ENCODE results near the gene SHH.

DNA sequence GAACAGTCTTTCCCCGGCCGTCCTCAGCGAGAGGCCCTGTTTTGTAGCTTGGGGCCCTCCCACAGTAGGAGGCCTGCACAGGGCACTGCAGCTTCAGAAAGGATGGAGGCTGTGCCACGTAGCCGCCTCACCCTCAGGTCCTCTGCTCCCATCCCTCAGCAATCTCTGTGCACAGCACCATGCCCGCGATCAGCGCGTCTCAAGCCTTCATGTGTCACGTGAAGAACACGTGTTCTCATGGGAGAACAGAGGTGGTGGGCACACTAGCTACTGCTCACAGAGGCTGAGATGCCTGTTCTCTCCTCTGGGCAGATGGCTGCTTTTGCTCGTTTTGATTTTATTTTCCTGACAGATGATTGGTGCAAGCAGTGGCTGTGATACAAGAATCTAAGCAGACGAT is 8.5 kb upstream of the SHH start:
- TF ChIP-seq, protein P1, sequence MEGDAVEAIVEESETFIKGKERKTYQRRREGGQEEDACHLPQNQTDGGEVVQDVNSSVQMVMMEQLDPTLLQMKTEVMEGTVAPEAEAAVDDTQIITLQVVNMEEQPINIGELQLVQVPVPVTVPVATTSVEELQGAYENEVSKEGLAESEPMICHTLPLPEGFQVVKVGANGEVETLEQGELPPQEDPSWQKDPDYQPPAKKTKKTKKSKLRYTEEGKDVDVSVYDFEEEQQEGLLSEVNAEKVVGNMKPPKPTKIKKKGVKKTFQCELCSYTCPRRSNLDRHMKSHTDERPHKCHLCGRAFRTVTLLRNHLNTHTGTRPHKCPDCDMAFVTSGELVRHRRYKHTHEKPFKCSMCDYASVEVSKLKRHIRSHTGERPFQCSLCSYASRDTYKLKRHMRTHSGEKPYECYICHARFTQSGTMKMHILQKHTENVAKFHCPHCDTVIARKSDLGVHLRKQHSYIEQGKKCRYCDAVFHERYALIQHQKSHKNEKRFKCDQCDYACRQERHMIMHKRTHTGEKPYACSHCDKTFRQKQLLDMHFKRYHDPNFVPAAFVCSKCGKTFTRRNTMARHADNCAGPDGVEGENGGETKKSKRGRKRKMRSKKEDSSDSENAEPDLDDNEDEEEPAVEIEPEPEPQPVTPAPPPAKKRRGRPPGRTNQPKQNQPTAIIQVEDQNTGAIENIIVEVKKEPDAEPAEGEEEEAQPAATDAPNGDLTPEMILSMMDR (IDR thresholded peaks at IDR 0.05; ENCODE audit: extremely low read depth in 1 of 2, insufficient read depth in 1 of 2, low read depth in 1 of 2, low read length in 2 of 2), result no peak
- TF ChIP-seq, protein P2, sequence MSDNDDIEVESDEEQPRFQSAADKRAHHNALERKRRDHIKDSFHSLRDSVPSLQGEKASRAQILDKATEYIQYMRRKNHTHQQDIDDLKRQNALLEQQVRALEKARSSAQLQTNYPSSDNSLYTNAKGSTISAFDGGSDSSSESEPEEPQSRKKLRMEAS (IDR thresholded peaks at IDR 0.05; ENCODE audit: insufficient read depth, insufficient read length), result no peak
